ENCODE measurements around the gene RPL15. TPM values are rescaled to one million over a fixed set of nuclear protein-coding genes. Genes with fewer than 3 reads are reported as not detected.

The RPL15 gene
- total RNA-seq, 1 donor from 2014 or later, result 5,928 TPM

GRCh38 chr3:23919628-23920027, 2.7 kb downstream of the RPL15 start:
- H3K79me2 ChIP-seq (ENCODE audit: low read depth), result peaks cover 54% of the 10 kb centered on the region
- DNase-seq (ENCODE audit: low spot score), result no peak
- H2AFZ ChIP-seq (replicated peaks), result no peak overlapping the region
- Mint-ChIP-seq H3K9me3 (no peaks in the 10 kb centered on the region), H3K4me1 (peaks cover 36% of the 10 kb centered on the region), H3K4me3 (peak overlapping the region; percentile 30), H3K36me3 (peaks cover 34% of the 10 kb centered on the region), H3K27ac (no peak overlapping the region), H3K27me3 (ENCODE audit: insufficient read depth, low read depth) (peaks cover 2% of the 10 kb centered on the region)
- H3K9me3 ChIP-seq (ENCODE audit: low read depth), result no peaks in the 10 kb centered on the region
- peaks cover 19% of the 10 kb centered on the region for H3K36me3 ChIP-seq
- peak overlapping the region; percentile 23 for H3K4me3 ChIP-seq
- H3K4me1 ChIP-seq, result peaks cover 20% of the 10 kb centered on the region
- H3K27ac ChIP-seq, result peak overlapping the region; percentile 38
- H3K27me3 ChIP-seq, result no peaks in the 10 kb centered on the region
- no peak overlapping the region for H3K9ac ChIP-seq
- peaks cover 48% of the 10 kb centered on the region for H3F3A ChIP-seq (ENCODE audit: low read depth)
- H3K4me2 ChIP-seq, result peak overlapping the region; percentile 99
- TF ChIP-seq EZH2 (IDR thresholded peaks at IDR 0.05), result no peak
- no peak for TF ChIP-seq CTCF (IDR thresholded peaks at IDR 0.05)
- no peak for TF ChIP-seq EZH2phosphoT487 (IDR thresholded peaks at IDR 0.05)
- H4K20me1 ChIP-seq (ENCODE audit: low read depth), result peaks cover 40% of the 10 kb centered on the region

GRCh38 chr3:23920151-23920655, 3.3 kb downstream of the RPL15 start:
- Mint-ChIP-seq H3K9me3 (no peaks in the 10 kb centered on the region), H3K27me3 (ENCODE audit: insufficient read depth, low read depth) (peaks cover 2% of the 10 kb centered on the region), H3K27ac (no peak overlapping the region), H3K4me3 (peak overlapping the region; percentile 30), H3K4me1 (peaks cover 30% of the 10 kb centered on the region), H3K36me3 (peaks cover 32% of the 10 kb centered on the region)
- peaks cover 19% of the 10 kb centered on the region for H3K36me3 ChIP-seq
- H3K9me3 ChIP-seq (ENCODE audit: low read depth), result no peaks in the 10 kb centered on the region
- no peaks in the 10 kb centered on the region for H3K27me3 ChIP-seq
- H3K4me3 ChIP-seq, result peak overlapping the region; percentile 23
- H3K9ac ChIP-seq, result no peak overlapping the region
- no peak overlapping the region for H2AFZ ChIP-seq (replicated peaks)
- H4K20me1 ChIP-seq (ENCODE audit: low read depth), result peaks cover 36% of the 10 kb centered on the region
- peak overlapping the region; percentile 99 for H3K4me2 ChIP-seq
- no peak for DNase-seq (ENCODE audit: low spot score)
- H3K79me2 ChIP-seq (ENCODE audit: low read depth), result peaks cover 48% of the 10 kb centered on the region
- peak overlapping the region; percentile 38 for H3K27ac ChIP-seq
- peaks cover 48% of the 10 kb centered on the region for H3F3A ChIP-seq (ENCODE audit: low read depth)
- TF ChIP-seq CTCF (IDR thresholded peaks at IDR 0.05) (no peak), EZH2 (IDR thresholded peaks at IDR 0.05) (no peak), EZH2phosphoT487 (IDR thresholded peaks at IDR 0.05) (no peak)
- H3K4me1 ChIP-seq, result peaks cover 14% of the 10 kb centered on the region

GRCh38 chr3:23921052-23921511, 4.2 kb downstream of the RPL15 start:
- Histone ChIP-seq H3K9ac (no peak overlapping the region), H3K4me3 (no peak overlapping the region), H4K20me1 (ENCODE audit: low read depth) (peaks cover 36% of the 10 kb centered on the region), H3K36me3 (peaks cover 19% of the 10 kb centered on the region), H3K79me2 (ENCODE audit: low read depth) (peaks cover 40% of the 10 kb centered on the region), H2AFZ (replicated peaks) (no peak overlapping the region), H3K4me1 (peaks cover 6% of the 10 kb centered on the region), H3K27me3 (no peaks in the 10 kb centered on the region), H3K27ac (peak overlapping the region; percentile 51), H3K4me2 (no peak overlapping the region), H3K9me3 (ENCODE audit: low read depth) (no peaks in the 10 kb centered on the region), H3F3A (ENCODE audit: low read depth) (peaks cover 48% of the 10 kb centered on the region)
- no peaks in the 10 kb centered on the region for H3K9me3 Mint-ChIP-seq
- TF ChIP-seq EZH2 (IDR thresholded peaks at IDR 0.05) (no peak), EZH2phosphoT487 (IDR thresholded peaks at IDR 0.05) (no peak), CTCF (IDR thresholded peaks at IDR 0.05) (no peak)
- H3K4me1 Mint-ChIP-seq, result peaks cover 24% of the 10 kb centered on the region
- peaks cover 32% of the 10 kb centered on the region for H3K36me3 Mint-ChIP-seq
- H3K27ac Mint-ChIP-seq, result no peak overlapping the region
- no peak for DNase-seq (ENCODE audit: low spot score)
- H3K4me3 Mint-ChIP-seq, result no peak overlapping the region
- peaks cover 2% of the 10 kb centered on the region for H3K27me3 Mint-ChIP-seq (ENCODE audit: insufficient read depth, low read depth)
